ENCODE measurements around the gene PLEKHA7. TPM values are rescaled to one million over a fixed set of nuclear protein-coding genes. Genes with fewer than 3 reads are reported as not detected.

PLEKHA7 gene
- total and polyA plus RNA-seq, 2 of the 8 experiments (the other 6 are each of a cell fraction or from before 2014, with no cell fraction given): 11.4 to 25.6 TPM

DNA sequence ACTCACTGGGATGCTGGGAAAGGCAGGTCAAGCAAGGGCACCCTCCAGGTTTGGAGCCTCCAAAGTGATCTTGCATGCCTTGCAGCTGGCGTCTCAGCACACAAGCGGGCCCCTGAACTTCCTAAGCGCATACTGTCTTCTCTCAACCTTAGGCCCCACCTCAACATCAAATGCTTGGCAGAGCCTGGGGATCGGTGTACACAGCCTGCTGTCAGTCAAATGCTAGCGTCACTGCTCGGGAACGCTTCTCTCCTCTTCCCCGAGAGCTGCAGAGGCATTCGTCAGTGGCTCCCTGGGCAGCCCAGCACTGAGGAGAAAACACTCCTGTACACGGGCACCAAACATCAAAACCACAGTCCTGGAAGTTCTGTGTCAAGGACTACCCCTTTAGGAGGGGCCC lies 150.8 kb downstream of the PLEKHA7 start:
- Histone ChIP-seq H3K4me3 (ENCODE audit: extremely low read depth in 1 of 4, insufficient read depth in 2 of 4, low read depth in 3 of 4, low read length in 4 of 4) (no peak overlapping the region), H2BK120ac (replicated peaks; ENCODE audit: low read depth, low read length) (no peak overlapping the region), H3K18ac (ENCODE audit: extremely low read depth, low read length) (no peak overlapping the region), H4K5ac (ENCODE audit: insufficient read length, low read depth, low read length) (no peak overlapping the region), H4K20me1 (replicated peaks in 1 of 2; ENCODE audit: control insufficient read depth in 1 of 2, insufficient read depth in 2 of 2, low read length in 2 of 2) (no peaks in the 10 kb centered on the region), H2BK5ac (ENCODE audit: low read depth, low read length) (no peak overlapping the region), H3K23ac (ENCODE audit: insufficient read length) (no peak overlapping the region), H3K4ac (replicated peaks; ENCODE audit: insufficient read length, low read depth, low read length) (no peak overlapping the region), H2AK5ac (ENCODE audit: low read depth, low read length) (no peak overlapping the region), H3K79me2 (ENCODE audit: control insufficient read depth in 1 of 2, insufficient read depth in 2 of 2, low read length in 2 of 2) (no peaks in the 10 kb centered on the region), H3K14ac (ENCODE audit: insufficient read length) (no peak overlapping the region), H3K27me3 (replicated peaks in 1 of 4; ENCODE audit: control insufficient read depth in 3 of 4, extremely low read depth in 1 of 4, insufficient read depth in 3 of 4, low read length in 3 of 4) (no peaks in the 10 kb centered on the region), H3K4me1 (replicated peaks in 1 of 4; ENCODE audit: control insufficient read depth in 3 of 4, insufficient read depth in 4 of 4, low read length in 3 of 4) (peaks cover 0 to 2% (median 0%) of the 10 kb centered on the region in 4 experiments; a peak in 1 of 7 replicates), H2BK20ac (ENCODE audit: low read length) (no peak overlapping the region), H3K56ac (replicated peaks; ENCODE audit: insufficient read length, low read depth, low read length) (no peak overlapping the region), H4K91ac (replicated peaks; ENCODE audit: insufficient read length, low read length) (no peak overlapping the region), H2AFZ (ENCODE audit: low read length) (no peak overlapping the region), H3K9ac (replicated peaks in 1 of 4; ENCODE audit: extremely low read depth in 1 of 4, low read depth in 3 of 4, low read length in 3 of 4) (no peak overlapping the region), H4K8ac (ENCODE audit: extremely low read depth, insufficient read depth, low read length) (peak overlapping the region; percentile 6; the same call in 1 of the 2 replicates), H3K79me1 (ENCODE audit: low read depth, low read length) (no peaks in the 10 kb centered on the region), H3K27ac (ENCODE audit: low read depth, low read length) (no peak overlapping the region), H3K36me3 (ENCODE audit: control insufficient read depth in 2 of 4, insufficient read depth in 4 of 4, low read length in 3 of 4) (peaks cover 0 to 3% (median 0%) of the 10 kb centered on the region in 4 experiments; a peak in 1 of 8 replicates), H2BK12ac (ENCODE audit: low read depth, low read length) (no peak overlapping the region), H3K23me2 (ENCODE audit: low read depth, low read length) (no peaks in the 10 kb centered on the region), H3K4me2 (ENCODE audit: insufficient read depth in 1 of 2, low read depth in 2 of 2, low read length in 2 of 2) (no peak overlapping the region), H2BK15ac (ENCODE audit: low read length) (no peak overlapping the region), H3K9me3 (ENCODE audit: insufficient read depth in 2 of 2, low read depth in 1 of 2, low read length in 1 of 2) (no peaks in the 10 kb centered on the region)
- DNase-seq (ENCODE audit: low read depth in 1 of 2, low spot score in 2 of 2) (no peak), FAIRE-seq (no peak)
- WGBS, 2 experiments (ENCODE audit: extremely low coverage in 1 of 2, insufficient coverage in 1 of 2, insufficient read length in 1 of 2, insufficient replicate concordance in 2 of 2, low coverage in 1 of 2, low lambda C conversion rate in 2 of 2, missing lambda C conversion rate in 1 of 2): 83% methylated on average over 10 of the region's 10 CpGs; no CpG with 5 or more reads in 1 of the 2 experiments
- CTCF ChIA-PET (ENCODE audit: partially characterized antibody): interaction anchor here (0.6 to 2.6 kb wide), 8 partner anchors 8 to 212 kb away, joined by 3 to 10 read pairs (median 4); no protein-coding TSS in a partner anchor
- POLR2A ChIA-PET (ENCODE audit: partially characterized antibody): no interaction called here
- TF ChIP-seq JUN (IDR thresholded peaks at IDR 0.05; ENCODE audit: low read depth, low read length) (no peak), HDAC6 (IDR thresholded peaks at IDR 0.05; ENCODE audit: low read depth, low read length) (no peak), TBP (IDR thresholded peaks at IDR 0.05; ENCODE audit: low read depth, low read length) (no peak), SP4 (IDR thresholded peaks at IDR 0.05; ENCODE audit: low read length) (no peak), BACH1 (IDR thresholded peaks at IDR 0.05; ENCODE audit: low read length) (no peak), SUZ12 (IDR thresholded peaks at IDR 0.05; ENCODE audit: low read length) (no peak), GTF2F1 (IDR thresholded peaks at IDR 0.05; ENCODE audit: borderline replicate concordance, low read depth, low read length) (no peak), SP2 (IDR thresholded peaks at IDR 0.05; ENCODE audit: low read length) (no peak), RBBP5 (IDR thresholded peaks at IDR 0.05; ENCODE audit: borderline replicate concordance, low read depth, low read length) (no peak), YY1 (IDR thresholded peaks at IDR 0.05; ENCODE audit: low read depth, low read length) (no peak), KDM5A (IDR thresholded peaks at IDR 0.05; ENCODE audit: low read length) (no peak)
- TF ChIP-seq, protein P1, sequence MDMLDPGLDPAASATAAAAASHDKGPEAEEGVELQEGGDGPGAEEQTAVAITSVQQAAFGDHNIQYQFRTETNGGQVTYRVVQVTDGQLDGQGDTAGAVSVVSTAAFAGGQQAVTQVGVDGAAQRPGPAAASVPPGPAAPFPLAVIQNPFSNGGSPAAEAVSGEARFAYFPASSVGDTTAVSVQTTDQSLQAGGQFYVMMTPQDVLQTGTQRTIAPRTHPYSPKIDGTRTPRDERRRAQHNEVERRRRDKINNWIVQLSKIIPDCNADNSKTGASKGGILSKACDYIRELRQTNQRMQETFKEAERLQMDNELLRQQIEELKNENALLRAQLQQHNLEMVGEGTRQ (IDR thresholded peaks at IDR 0.05; ENCODE audit: low read length): no peak
- TF ChIP-seq, protein P2, sequence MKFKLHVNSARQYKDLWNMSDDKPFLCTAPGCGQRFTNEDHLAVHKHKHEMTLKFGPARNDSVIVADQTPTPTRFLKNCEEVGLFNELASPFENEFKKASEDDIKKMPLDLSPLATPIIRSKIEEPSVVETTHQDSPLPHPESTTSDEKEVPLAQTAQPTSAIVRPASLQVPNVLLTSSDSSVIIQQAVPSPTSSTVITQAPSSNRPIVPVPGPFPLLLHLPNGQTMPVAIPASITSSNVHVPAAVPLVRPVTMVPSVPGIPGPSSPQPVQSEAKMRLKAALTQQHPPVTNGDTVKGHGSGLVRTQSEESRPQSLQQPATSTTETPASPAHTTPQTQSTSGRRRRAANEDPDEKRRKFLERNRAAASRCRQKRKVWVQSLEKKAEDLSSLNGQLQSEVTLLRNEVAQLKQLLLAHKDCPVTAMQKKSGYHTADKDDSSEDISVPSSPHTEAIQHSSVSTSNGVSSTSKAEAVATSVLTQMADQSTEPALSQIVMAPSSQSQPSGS (IDR thresholded peaks at IDR 0.05; ENCODE audit: low read length): no peak
